GM18511 (cell line): Measurements from ENCODE around the gene METTL25.
A peak's percentile ranks its signal among the peaks of the same experiment; 100 is the strongest.

Experiments
- ATAC-seq: cut with Tn5 transposase; IDR thresholded peaks from one replicate; pipeline ENCODE4 v1.9.1; 2021; ENCODE audit warnings: mild to moderate bottlenecking, moderate library complexity; ENCODE audit not compliant: unreplicated experiment

Gene METTL25

GRCh38 chr12:82468563-82468962, 110.2 kb downstream of the METTL25 start:
- ATAC-seq: no peak

GRCh38 chr12:82470906-82471512, 112.7 kb downstream of the METTL25 start:
- ATAC-seq: no peak

GRCh38 chr12:82473111-82473754, 114.9 kb downstream of the METTL25 start:
- no peak for ATAC-seq

- peak; percentile 82 for ATAC-seq
Measured at GRCh38 chr12:82474181-82474797, 116.0 kb downstream of the METTL25 start.

DNA sequence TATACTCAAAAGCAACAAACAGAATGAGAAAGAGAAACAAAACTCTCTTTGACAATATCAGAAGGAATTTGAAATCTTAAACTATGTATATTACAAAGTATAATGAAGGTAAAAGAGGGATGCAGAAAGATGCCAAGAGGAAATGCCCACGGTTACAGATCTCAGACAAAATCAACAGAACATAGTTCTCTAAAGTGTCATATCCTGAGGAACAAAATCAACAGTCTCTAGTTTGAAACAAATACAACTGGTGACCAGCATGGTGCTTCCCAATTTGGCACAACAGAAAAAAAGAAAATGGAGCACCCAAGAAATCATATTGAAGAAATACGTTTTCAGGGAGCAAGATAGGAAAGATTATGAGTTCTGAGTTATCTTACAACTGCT, 116.5 kb downstream of the METTL25 start:
- ATAC-seq: peak; percentile 19

GRCh38 chr12:82475211-82475610, 116.9 kb downstream of the METTL25 start:
- ATAC-seq: no peak

DNA sequence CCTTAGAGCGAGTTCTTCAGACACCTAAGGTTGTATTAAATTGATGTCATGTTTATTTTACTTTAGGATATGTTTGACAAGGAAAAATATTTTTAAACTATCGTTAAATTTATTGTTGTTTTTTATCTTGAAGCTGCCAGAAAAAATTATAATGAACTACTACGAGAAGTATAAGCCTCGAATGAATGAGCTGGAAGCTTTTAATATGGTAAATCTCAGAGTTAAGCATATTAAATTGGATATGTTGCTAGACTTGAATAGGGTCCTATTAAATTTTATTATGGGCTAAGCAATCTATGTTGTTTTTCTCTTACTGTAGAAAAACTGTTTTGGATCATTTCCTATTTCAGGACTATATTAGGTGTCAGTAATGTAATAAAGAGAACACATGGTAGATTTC, 118.2 kb downstream of the METTL25 start:
- no peak for ATAC-seq

- ATAC-seq: no peak
Measured at GRCh38 chr12:82479511-82479910, 121.2 kb downstream of the METTL25 start.

GRCh38 chr12:82480606-82481005, 122.3 kb downstream of the METTL25 start:
- no peak for ATAC-seq

GRCh38 chr12:82481954-82482353, 123.6 kb downstream of the METTL25 start:
- ATAC-seq: no peak

DNA sequence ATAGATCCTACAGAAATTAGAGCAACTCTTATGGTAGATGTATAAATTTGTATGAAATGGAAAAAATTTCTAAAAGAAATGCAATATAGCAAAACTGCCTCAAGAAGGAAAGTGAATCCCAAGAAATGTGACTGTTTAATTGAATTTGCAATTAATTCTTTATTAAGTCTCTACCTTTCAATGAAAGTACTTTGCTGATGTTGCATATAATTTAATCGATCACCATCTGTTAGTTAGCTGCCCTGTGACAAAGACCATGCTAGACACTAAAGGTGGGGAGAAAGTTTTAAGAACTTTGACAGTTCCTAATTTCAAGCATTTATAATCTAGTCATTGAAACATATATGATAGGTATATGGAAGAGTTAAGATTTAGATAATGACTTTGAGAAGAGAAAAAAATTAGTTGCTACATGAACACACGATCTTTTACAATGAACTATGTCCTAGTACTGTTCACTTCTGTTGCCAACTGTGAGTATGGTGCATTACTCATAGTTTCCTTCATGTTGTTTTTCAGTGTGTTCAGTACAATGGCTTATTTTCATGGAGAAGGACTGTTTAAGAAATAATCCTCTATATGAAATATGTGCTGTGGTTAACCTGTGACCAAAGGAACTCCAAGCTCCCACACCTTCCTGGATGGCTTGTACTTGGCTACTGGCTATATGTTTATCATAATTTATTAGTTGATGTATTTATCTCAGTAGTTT, 128.4 kb downstream of the METTL25 start:
- no peak for ATAC-seq

DNA sequence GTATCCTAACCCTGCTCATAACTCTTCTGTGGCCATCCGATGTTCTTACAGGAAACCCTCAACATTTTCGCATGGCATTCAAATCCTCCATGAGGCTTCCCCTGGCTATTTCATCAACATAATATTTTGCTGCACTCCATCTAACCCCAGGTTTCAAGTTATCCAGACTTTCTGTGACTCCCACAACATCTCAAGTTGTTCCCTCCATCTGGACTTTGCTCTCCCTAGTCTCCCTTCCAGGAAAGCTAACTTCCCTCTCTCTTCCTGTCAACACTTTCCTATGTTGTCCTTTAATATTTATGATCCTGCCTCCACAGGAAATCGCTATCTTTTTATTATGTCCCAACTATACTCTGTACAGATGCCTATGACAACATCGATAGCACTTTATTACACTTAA, 146.1 kb downstream of the METTL25 start:
- no peak for ATAC-seq

DNA sequence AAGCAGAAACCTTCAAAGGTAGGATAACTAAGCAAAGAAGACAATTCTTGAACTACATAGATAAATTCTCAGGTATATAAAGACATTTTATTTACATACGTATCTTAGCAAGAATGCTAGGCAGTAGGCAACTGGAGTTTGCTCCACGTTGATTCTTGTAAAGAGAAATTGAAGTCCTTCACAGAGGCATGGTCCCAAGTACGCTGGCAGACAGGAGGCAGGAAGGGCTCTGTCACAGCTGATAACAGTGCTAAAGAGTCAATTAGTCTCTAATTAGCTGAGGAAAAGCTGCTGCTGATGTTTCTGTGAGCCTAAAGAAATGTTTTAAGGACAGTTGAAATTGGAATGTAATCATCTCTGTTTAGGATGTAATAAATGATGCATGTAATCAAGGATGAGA, 146.8 kb downstream of the METTL25 start:
- ATAC-seq: no peak

DNA sequence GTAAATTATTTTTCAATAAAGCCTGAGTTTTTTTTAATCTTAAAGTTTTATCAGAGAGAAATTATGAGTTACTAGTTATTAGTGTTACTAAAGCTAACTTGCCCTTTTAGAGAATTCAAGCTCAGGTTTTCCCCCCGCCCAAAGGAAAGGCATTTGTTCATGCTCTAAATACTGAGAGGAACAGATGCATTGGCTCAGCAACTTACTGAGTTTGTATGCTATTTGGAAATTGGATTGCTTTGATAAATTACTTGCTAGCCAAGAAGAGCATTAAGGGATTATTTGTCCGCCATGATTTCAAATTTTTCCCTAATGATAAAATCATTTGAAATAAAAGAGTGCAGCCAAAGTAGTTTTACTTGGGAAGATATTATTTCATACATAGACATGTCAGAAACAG, 149.4 kb downstream of the METTL25 start:
- no peak for ATAC-seq

GRCh38 chr12:82510386-82510785, 152.1 kb downstream of the METTL25 start:
- ATAC-seq: no peak

- ATAC-seq: no peak
Measured at GRCh38 chr12:82514880-82515279, 156.6 kb downstream of the METTL25 start.

GRCh38 chr12:82515652-82516051, 157.3 kb downstream of the METTL25 start:
- ATAC-seq: no peak

- ATAC-seq: peak; percentile 85
Measured at GRCh38 chr12:82517027-82517426, 158.7 kb downstream of the METTL25 start.

DNA sequence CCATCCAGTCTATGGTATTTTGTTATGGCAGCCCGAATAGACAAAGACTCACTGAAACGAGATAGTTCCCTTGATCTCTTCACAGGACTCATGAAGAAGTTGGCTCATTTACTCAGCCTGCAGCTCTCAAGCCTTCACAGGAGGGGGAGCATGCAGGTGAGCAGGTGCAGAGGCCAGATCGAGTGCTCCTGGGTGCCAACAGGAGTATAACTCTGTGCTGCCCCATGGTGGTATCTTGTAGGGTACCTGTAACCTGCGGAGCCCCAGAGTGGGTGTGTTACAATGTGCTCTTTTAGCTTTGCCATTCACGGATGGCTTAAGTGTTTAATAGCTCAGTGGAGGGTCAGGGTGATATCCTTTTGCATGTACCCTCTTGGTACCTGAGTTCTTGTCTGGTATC, 159.5 kb downstream of the METTL25 start:
- ATAC-seq: no peak

DNA sequence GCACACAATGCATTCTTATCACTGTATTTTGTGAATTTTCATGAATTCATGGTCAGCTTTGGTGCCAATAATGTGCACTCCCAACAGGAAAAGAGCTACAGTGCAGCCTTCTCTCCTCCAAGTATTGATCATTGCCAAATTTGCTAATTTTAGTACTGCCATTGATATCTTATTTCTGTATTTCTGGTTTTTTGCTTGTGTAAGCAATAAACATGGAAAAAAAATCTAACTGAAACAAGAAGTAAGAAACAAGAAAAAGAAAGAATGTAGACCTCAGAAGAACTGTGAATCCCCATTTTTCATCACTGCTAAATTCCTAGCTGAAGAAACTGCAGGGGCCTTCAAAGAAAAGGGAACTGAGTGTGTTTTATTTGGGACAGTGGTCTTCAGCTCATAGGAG, 161.2 kb downstream of the METTL25 start:
- ATAC-seq: no peak

DNA sequence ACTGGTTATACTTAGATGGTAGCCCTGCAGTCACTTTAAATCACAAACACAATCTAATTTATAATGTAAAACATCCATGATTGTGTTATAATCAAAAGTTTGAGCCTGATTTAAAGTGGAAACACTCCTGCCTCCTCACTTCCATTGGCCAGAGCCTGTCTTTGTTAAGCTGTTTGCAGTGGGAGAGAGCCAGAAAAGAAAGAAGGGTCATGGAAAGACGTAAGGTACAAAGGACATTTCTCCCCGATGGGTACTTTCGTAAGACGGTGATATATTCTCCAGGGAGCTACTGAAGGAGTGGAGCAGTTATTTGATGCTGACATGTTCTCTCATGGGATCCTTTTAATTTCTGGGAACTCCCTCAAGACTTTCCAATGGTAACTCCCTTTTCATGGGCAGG, 164.0 kb downstream of the METTL25 start:
- no peak for ATAC-seq

DNA sequence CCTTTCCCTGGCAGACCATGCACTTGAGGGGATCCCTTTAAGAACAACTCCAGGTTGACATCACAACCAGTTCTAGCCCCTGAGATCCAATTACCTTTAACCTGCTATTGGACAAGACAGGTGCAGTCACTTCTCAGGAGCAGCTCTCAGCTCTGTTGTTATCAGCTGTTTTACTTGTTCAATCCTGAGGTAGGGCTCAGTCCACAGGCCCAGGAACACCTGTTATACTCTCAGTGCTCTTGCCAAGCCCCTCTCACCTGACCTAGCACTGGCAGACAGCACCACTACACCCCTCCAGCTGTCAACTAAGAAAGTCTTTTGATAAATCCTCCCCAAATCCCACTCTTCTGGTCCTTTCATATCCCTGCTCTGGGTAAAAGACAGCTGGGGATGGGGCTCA, 164.4 kb downstream of the METTL25 start:
- no peak for ATAC-seq
